ENCODE data around the gene TRAM2. TPM values are rescaled to one million over a fixed set of nuclear protein-coding genes. Genes with fewer than 3 reads are reported as not detected.

TRAM2 gene
- total RNA-seq, 2 donors from 2014 or later: 19.1 to 21.2 TPM

DNA sequence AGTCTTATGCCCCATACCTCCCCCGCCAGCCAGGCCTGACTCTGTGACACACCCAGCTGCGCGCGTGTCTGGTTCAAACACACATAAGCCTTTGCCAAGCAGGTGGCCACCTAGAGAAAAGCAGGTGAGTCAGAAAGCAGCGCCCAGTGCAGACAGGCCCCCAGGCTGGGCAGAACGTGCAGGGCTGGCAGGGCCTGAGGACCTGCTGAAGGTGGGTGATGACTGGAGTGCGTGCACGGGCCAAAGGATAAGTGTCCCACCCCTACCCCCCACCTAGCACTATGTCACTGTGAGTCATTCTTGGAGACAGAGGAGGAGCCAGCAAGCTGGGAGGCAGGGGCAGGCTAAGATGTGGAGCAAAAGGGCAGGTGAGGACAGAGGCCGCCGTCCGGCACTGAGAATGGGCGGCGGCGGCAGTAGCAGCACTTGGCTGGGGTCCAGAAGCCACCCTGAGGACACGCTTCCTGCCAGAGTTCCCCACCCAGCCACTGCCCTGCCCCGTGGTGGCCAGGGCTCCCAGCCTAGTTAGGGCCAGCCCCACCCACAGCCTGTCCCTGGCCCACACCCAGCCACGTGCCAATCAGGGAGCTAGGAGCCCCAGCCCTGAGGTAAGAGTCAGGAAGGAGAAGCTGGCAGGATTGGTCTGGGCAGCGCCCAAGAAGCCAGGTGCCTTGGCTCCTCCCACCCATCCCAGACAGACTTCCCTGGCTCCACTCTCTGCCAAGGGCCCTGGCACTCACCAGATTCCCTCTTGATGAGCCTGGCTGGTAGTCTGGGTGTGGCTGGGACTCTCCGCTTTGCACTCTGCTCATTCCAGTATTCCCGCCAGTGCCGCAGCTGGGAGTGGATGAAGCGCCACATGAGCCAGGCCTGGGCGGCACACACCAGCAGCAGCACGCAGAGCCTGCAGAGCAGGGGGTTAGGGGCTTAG lies 72.7 kb downstream of the TRAM2 start:
- no peaks in the 10 kb centered on the region for H3K27me3 ChIP-seq
- TF ChIP-seq CTCF (IDR thresholded peaks at IDR 0.05): no peak
- H3K9me3 ChIP-seq: no peaks in the 10 kb centered on the region
- H3K4me3 ChIP-seq: no peak overlapping the region
- H3K9ac ChIP-seq (ENCODE audit: low read depth in 2 of 2, low read length in 2 of 2): peak overlapping the region; percentile 42 to 73
- intact Hi-C loops (cut with DNase I): loop anchor here (10.0 kb wide), 1 partner anchor 161 kb away; no protein-coding TSS in a partner anchor
- peaks cover 5% of the 10 kb centered on the region for H3K36me3 ChIP-seq
- peak overlapping the region; percentile 54 for H3K27ac ChIP-seq
- peak; percentile 99 for DNase-seq
- H3K4me1 ChIP-seq: peaks cover 4% of the 10 kb centered on the region

DNA sequence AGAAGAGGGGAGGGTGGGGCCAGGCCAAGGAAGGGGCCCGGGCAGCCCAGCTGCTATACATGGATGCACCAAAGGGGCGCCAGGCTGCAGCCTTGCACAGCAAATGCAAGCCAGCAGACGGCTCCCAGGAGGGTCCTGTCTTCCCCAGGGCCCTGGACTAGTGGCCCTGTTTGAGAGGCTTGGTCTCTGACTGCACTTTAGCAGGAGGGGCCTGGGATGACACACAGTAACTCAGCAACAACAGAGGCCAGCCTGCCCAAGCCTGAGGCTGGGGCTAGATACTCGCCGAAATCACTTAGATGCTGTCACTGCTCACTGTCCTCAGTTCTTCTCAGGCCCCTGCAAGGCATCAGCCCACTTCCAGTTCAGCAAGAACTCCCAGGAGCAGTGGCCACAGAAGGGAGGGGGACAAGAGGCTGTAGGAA lies 73.5 kb downstream of the TRAM2 start:
- TF ChIP-seq CTCF (IDR thresholded peaks at IDR 0.05): no peak
- Histone ChIP-seq H3K27ac (peak overlapping the region; percentile 54), H3K36me3 (peaks cover 5% of the 10 kb centered on the region), H3K9ac (ENCODE audit: low read depth in 2 of 2, low read length in 2 of 2) (peak overlapping the region in 1 of 2 donors; percentile 73), H3K4me1 (peaks cover 4% of the 10 kb centered on the region), H3K9me3 (no peaks in the 10 kb centered on the region), H3K4me3 (no peak overlapping the region), H3K27me3 (no peaks in the 10 kb centered on the region)
- intact Hi-C loops (cut with DNase I): loop anchor here (10.0 kb wide), 1 partner anchor 161 kb away; no protein-coding TSS in a partner anchor
- DNase-seq: no peak

DNA sequence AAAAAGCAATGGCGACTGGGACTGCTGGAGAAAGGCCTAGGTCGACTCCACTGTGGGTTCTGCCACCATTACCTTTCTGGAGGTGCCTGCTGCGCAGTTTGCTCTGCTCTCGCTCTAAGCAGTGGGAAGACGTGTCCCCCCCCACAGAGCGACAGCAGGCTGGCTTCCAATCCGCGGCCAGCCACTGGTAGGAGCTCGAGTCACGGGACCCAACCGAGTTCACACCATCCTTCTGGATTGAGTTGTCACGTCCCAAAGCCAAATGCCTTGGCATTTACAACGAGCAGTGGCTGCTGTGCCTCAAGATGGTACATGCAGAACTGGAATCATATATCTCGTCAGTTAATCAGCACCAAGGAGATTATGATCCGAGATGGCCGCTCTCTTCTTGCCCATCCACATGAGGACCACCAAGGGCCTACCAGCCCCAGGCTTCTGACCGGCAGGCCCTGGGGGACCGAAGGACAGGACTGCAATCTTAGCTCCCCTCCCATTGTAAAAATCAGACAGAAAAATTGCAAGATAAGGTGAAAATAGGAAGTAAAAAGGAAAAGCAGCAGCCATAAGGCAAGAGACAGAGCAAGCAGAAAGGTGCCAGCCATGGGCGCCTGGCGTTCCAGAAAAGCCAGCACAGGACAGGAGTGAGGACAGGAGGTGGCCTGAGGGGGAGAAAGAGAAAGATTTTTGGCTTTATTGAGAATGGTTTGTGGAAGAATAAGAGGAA lies 74.4 kb downstream of the TRAM2 start:
- Histone ChIP-seq H3K27ac (no peak overlapping the region), H3K27me3 (no peaks in the 10 kb centered on the region), H3K9me3 (no peaks in the 10 kb centered on the region), H3K4me3 (no peak overlapping the region), H3K4me1 (peaks cover 4% of the 10 kb centered on the region), H3K36me3 (peaks cover 5% of the 10 kb centered on the region), H3K9ac (ENCODE audit: low read depth in 2 of 2, low read length in 2 of 2) (no peak overlapping the region)
- intact Hi-C loops (cut with DNase I): loop anchor here (10.0 kb wide), 1 partner anchor 162 kb away; no protein-coding TSS in a partner anchor
- TF ChIP-seq CTCF (IDR thresholded peaks at IDR 0.05): no peak
- DNase-seq: no peak

DNA sequence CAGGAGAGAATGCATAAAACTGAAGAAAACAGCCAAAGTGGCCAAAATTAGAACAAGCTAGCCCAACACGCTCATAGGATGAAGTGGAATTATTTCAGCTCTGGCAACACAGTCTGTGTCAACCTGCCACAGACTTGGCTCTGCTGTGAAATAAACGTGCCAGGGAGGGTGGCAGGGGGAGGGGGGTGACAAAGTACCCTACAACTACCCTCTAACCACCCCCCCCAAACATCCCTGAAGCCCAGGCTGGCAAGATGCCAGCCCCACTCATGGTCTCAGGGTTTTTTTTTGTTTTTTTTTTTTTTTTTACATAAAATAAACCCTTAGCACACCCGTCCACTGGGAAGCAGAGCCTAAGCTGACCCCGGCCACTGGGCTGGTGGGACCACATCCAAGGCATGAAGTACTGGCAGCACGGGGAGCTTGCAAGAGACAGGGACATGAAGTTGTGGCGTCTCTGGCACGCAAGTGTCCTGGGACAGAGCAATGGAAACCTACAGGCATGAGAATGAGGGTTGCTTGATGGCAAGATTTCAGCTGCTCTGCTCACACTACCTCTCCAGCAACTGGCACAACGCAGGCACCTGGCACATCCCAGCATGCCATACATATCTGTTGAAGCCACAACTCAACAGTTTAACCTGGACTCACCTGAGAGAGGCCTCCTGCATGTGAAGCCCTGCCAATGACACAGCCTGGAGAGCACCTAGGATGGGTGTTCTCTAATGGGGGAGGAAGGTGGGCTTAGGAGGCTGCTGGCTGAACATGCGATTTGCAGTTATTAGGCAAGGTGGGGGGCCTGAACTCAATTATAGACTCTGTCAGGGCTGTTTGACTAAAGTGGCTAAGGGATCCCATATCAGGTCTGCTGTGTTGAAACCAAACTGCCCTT lies 76.4 kb downstream of the TRAM2 start:
- TF ChIP-seq CTCF (IDR thresholded peaks at IDR 0.05): no peak
- no peak for DNase-seq
- no peaks in the 10 kb centered on the region for H3K27me3 ChIP-seq
- H3K9ac ChIP-seq (ENCODE audit: low read depth in 2 of 2, low read length in 2 of 2): no peak overlapping the region
- no peaks in the 10 kb centered on the region for H3K9me3 ChIP-seq
- no peak overlapping the region for H3K27ac ChIP-seq
- intact Hi-C loops (cut with DNase I): loop anchor here (10.0 kb wide), 1 partner anchor 164 kb away; no protein-coding TSS in a partner anchor
- H3K4me1 ChIP-seq: peaks cover 4% of the 10 kb centered on the region
- H3K4me3 ChIP-seq: no peak overlapping the region
- peaks cover 5% of the 10 kb centered on the region for H3K36me3 ChIP-seq

Measured in colonic mucosa (tissue), 4 donors.